Gastrocnemius medialis (tissue), 4 donors: ENCODE measurements around the gene SLC16A3. TPM values are rescaled to one million over a fixed set of nuclear protein-coding genes. Genes with fewer than 3 reads are reported as not detected.
"Not testable (repeated sequence)": the region's sequence is repeated elsewhere in the genome, so short reads cannot be mapped to it uniquely, and the experiment has no call there.

Source experiments
- ATAC-seq, 2 donors: fragments of 150-250 bp; one replicate each; pipeline ENCODE4 v1.9.1; 2016
- DNase-seq, 2 donors: peaks; one replicate each; pipeline ENCODE4 v3.0.0-alpha.2; 2019
- H3K27ac ChIP-seq, 4 donors: fragments of 200-600 bp; sonication (generic); 1 replicate in 1 of 4; 2 replicates in 3 of 4; pipeline ENCODE4 v1.5.1; 2016 to 2018; ENCODE audit warnings: mild to moderate bottlenecking in 2 of 4, moderate library complexity in 1 of 4
- H3K27me3 ChIP-seq, 3 donors: fragments of 200-600 bp; sonication (generic) in 2 of 3; 1 replicate in 1 of 3; 2 replicates in 2 of 3; pipeline versions ENCODE4 v1.5.1 to v1.6.0; 2016 to 2019; ENCODE audit warnings: mild to moderate bottlenecking in 1 of 3, moderate library complexity in 1 of 3
- H3K36me3 ChIP-seq, 2 donors: fragments of 200-600 bp; sonication (generic) in 1 of 2; one replicate each; pipeline ENCODE4 v1.5.1; 2017 to 2018
- H3K4me1 ChIP-seq, 2 donors: fragments of 200-600 bp; sonication (generic) in 1 of 2; one replicate each; pipeline ENCODE4 v1.5.1; 2016 to 2017; ENCODE audit warnings: mild to moderate bottlenecking in 2 of 2
- H3K4me3 ChIP-seq, 4 donors: fragments of 200-600 bp; sonication (generic) in 3 of 4; 1 replicate in 1 of 4; 2 replicates in 3 of 4; pipeline ENCODE4 v1.5.1; 2016 to 2019; ENCODE audit warnings: mild to moderate bottlenecking in 2 of 4
- H3K9me3 ChIP-seq, 3 donors: fragments of 200-600 bp; sonication (generic) in 2 of 3; 1 replicate in 1 of 3; 2 replicates in 2 of 3; pipeline ENCODE4 v1.5.1; 2016 to 2019
- POLR2A ChIP-seq, 2 donors: fragments of 450-650 bp; IDR thresholded peaks; one replicate each; pipeline ENCODE4 v1.6.1; 2017; ENCODE audit warnings: antibody characterized with exemption in 2 of 2, mild to moderate bottlenecking in 2 of 2, moderate library complexity in 2 of 2
- in situ Hi-C, 4 donors: fragments of 200-750 bp; cut with MboI; loops; one replicate each; pipeline versions ENCODE4 v1.15.0 to v1.8.0; 2017; ENCODE audit warnings: low sequenced_read_pairs in 4 of 4
- intact Hi-C: fragments of 100-400 bp; cut with DNase I; formaldehyde crosslinking; loops from one replicate; pipeline ENCODE4 v1.15.1; 2023; ENCODE audit warnings: low total_unique reads
- total RNA-seq, 4 donors: library from RNA; depleted of rRNA; stranded (reverse); fragments of >200 nt; gene quantifications; one replicate each; pipeline versions ENCODE4 v1.1.0 to v1.2.3, GENCODE V29; 2016
- TF ChIP-seq, protein P1 (sequence below), 5 experiments: fragments of 450-650 bp in 3 of 5; fragments of 200-600 bp in 2 of 5; sonication (generic) in 2 of 5; IDR thresholded peaks in 4 of 5; conservative IDR thresholded peaks in 1 of 5; 1 replicate in 4 of 5; 2 replicates in 1 of 5; pipeline ENCODE4 v1.5.1; 2016 to 2019; ENCODE audit warnings: antibody characterized with exemption in 5 of 5, mild to moderate bottlenecking in 3 of 5, moderate library complexity in 3 of 5

The SLC16A3 gene
- total RNA-seq, 4 donors from 2014 or later = 46.0 to 173 (median 126) TPM

DNA sequence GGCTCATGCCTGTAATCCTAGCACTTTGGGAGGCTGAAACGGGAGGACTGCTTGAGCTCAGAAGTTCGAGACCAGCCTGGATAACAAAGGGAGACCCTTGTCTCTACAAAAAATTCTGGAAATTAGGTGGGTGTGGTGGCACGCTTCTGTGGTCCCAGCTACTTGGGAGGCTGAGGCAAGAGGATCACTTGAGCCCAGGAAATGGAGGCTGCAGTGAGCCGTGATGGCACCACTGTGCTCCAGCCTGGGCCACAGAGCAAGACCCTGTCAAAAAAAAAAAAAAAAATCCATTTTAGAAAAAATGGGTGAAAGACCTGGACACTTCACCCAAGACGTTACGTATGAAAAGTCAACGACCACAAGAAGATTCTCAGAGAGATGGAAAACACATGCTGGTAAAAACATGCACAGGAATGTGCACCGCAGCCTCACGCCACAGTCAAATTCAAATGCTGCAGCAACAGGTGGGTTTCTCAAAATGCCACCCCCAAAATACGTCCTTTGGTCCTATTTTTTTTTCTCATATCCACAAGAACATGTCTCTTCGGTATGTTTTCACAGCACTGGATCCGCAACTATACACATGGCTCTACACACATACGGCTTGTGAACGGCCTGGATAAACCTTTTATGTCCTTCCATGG is 27.5 kb downstream of the SLC16A3 start:
- peak overlapping the region in 1 of 4 donors; percentile 59 for H3K27ac ChIP-seq
- H3K9me3 ChIP-seq = no peaks in the 10 kb centered on the region
- ATAC-seq = no peak
- no peak for TF ChIP-seq POLR2A (IDR thresholded peaks at IDR 0.05)
- TF ChIP-seq, protein P1, sequence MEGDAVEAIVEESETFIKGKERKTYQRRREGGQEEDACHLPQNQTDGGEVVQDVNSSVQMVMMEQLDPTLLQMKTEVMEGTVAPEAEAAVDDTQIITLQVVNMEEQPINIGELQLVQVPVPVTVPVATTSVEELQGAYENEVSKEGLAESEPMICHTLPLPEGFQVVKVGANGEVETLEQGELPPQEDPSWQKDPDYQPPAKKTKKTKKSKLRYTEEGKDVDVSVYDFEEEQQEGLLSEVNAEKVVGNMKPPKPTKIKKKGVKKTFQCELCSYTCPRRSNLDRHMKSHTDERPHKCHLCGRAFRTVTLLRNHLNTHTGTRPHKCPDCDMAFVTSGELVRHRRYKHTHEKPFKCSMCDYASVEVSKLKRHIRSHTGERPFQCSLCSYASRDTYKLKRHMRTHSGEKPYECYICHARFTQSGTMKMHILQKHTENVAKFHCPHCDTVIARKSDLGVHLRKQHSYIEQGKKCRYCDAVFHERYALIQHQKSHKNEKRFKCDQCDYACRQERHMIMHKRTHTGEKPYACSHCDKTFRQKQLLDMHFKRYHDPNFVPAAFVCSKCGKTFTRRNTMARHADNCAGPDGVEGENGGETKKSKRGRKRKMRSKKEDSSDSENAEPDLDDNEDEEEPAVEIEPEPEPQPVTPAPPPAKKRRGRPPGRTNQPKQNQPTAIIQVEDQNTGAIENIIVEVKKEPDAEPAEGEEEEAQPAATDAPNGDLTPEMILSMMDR (IDR thresholded peaks at IDR 0.05 in 4 of 5, conservative IDR thresholded peaks at IDR 0.05 in 1 of 5) = no peak
- H3K4me1 ChIP-seq = no peaks in the 10 kb centered on the region
- DNase-seq = no peak
- no peaks in the 10 kb centered on the region for H3K27me3 ChIP-seq
- no peak overlapping the region for H3K4me3 ChIP-seq
- peaks cover 9 to 87% of the 10 kb centered on the region in 2 donors for H3K36me3 ChIP-seq
- intact Hi-C loops (no loop called here), in situ Hi-C loops (no loop called here)

DNA sequence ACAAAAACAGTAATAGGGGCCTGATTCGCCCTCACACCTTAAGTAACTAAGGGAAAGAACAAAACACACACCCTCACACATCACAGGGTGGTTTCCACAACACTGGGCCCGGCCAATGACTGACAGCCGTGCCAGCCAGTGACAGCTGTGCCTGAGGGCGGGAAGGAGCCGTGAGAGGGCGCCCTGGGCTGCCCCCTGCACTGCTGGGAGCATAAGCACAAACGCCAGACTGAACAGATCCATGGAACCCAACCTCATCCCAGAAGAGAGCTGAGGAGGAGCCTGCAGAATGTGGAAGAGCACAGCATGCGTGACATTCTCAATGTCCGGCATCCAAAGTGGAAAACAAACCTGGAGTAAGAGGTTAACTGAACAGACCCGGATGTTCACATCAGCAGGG is 28.6 kb downstream of the SLC16A3 start:
- TF ChIP-seq, protein P1 (IDR thresholded peaks at IDR 0.05 in 4 of 5, conservative IDR thresholded peaks at IDR 0.05 in 1 of 5) = no peak
- no peak for TF ChIP-seq POLR2A (IDR thresholded peaks at IDR 0.05)
- in situ Hi-C loops = no loop called here
- peaks cover 2 to 87% of the 10 kb centered on the region in 2 donors for H3K36me3 ChIP-seq

DNA sequence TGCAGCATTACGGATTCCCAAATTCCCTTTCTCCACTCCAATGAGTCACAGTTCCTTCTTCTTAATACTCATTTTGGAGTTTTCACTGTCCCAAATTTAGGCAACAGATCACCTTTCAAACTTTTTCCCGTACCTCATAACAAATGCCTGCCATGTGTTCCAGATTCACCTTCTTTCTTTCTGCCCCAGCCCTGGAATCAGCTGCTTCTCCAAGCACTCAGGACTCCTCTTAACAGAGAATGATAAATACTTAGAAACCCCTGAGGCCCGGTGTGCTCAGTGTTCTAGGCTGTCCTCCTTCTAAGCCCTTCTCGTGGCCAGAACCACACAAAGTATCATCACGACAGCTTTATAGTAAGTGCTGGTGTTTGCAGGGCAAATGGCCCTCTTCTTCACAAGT is 29.7 kb downstream of the SLC16A3 start:
- ATAC-seq (no peak), DNase-seq (no peak)
- intact Hi-C loops = no loop called here
- in situ Hi-C loops = no loop called here
- Histone ChIP-seq H3K4me3 (no peak overlapping the region), H3K36me3 (peaks cover 0 to 87% of the 10 kb centered on the region in 2 donors), H3K27ac (peak overlapping the region in 1 of 4 donors; percentile 1), H3K4me1 (no peaks in the 10 kb centered on the region), H3K27me3 (no peaks in the 10 kb centered on the region), H3K9me3 (no peaks in the 10 kb centered on the region)
- TF ChIP-seq, protein P1 (IDR thresholded peaks at IDR 0.05 in 4 of 5, conservative IDR thresholded peaks at IDR 0.05 in 1 of 5) = no peak
- TF ChIP-seq POLR2A (IDR thresholded peaks at IDR 0.05) = no peak

More for the DNA sequence above, 28.6 kb downstream of the SLC16A3 start:
- Histone ChIP-seq H3K4me3 (no peak overlapping the region), H3K4me1 (no peaks in the 10 kb centered on the region), H3K27ac (peak overlapping the region; percentile 10 to 59 (median 28)), H3K9me3 (no peaks in the 10 kb centered on the region), H3K27me3 (no peaks in the 10 kb centered on the region)
- intact Hi-C loops = no loop called here
- DNase-seq = peak in 1 of 2 donors; percentile 73
- ATAC-seq = peak; percentile 50 to 80

DNA sequence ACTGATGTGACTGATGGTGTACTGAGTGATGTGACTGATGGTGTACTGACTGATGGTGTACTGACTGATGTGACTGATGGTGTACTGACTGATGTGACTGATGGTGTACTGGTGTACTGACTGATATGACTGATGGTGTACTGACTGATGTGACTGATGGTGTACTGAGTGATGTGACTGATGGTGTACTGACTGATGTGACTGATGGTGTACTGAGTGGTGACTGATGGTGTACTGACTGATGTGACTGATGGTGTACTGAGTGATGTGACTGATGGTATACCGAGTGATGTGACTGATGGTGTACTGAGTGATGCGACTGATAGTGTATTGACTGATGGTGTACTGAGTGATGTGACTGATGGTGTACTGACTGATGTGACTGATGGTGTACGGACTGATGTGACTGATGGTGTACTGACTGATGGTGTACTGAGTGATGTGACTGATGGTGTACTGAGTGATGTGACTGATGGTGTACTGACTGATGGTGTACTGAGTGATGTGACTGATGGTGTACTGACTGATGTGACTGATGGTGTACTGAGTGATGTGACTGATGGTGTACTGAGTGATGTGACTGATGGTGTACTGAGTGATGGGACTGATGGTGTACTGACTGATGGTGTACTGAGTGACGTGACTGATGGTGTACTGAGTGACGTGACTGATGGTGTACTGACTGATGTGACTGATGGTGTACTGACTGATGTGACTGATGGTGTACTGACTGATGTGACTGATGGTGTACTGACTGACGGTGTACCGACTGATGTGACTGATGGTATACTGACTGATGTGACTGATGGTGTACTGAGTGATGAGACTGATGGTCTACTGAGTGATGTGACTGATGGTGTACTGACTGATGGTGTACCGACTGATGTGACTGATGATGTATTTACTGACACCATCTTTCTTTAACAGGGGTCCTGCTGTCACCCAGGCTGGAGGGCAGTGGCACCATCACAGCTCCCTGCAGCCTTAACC is 31.4 kb downstream of the SLC16A3 start:
- intact Hi-C loops, DNase-seq, H3K9me3 ChIP-seq, H3K4me1 ChIP-seq, H3K27me3 ChIP-seq, H3K27ac ChIP-seq, ATAC-seq, in situ Hi-C loops, H3K4me3 ChIP-seq: not testable (repeated sequence)
- H3K36me3 ChIP-seq = peaks cover 0 to 93% of the 10 kb centered on the region in 2 donors

DNA sequence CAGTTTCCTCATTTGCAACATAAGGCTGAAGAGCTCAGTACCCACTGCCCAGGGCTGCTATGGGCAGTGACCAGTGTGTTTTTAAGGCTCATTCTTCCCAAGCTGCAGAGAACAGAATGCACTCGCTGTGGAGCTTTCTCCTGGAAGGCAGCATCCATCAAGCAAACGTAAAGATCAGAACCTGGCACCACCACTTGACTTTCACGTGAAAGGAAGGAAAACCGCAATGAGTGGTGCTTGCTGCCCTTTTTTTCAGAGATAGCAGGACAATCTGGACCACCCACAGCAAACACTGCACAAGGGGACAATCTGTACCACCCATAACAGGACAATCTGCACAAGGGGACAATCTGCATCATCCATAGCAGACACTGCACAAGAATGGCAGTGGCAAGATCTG is 33.5 kb downstream of the SLC16A3 start:
- Histone ChIP-seq H3K27me3 (no peaks in the 10 kb centered on the region), H3K36me3 (peaks cover 0 to 76% of the 10 kb centered on the region in 2 donors), H3K4me1 (peaks cover 14 to 17% of the 10 kb centered on the region in 2 donors), H3K9me3 (no peaks in the 10 kb centered on the region), H3K27ac (peak overlapping the region in 1 of 4 donors; percentile 48), H3K4me3 (no peak overlapping the region)
- no peak for TF ChIP-seq POLR2A (IDR thresholded peaks at IDR 0.05)
- TF ChIP-seq, protein P1 (IDR thresholded peaks at IDR 0.05 in 4 of 5, conservative IDR thresholded peaks at IDR 0.05 in 1 of 5) = no peak
- no peak for ATAC-seq
- in situ Hi-C loops (no loop called here), intact Hi-C loops (no loop called here)
- DNase-seq = no peak
